A673 (cell line): ENCODE data around the gene PTPA.

Experiments used
- EZH2 ChIP-seq: fragments of 200-600 bp; sonication (generic); IDR thresholded peaks from 2 replicates; pipeline ENCODE4 v1.6.1; 2017; ENCODE audit warnings: borderline replicate concordance, low read depth, mild to moderate bottlenecking, mixed read lengths, antibody characterized with exemption, low read length; ENCODE audit not compliant: poor library complexity, severe bottlenecking
- TF ChIP-seq, protein P1 (sequence below): fragments of 300-800, 200-600 bp; sonication (generic); conservative IDR thresholded peaks from 2 replicates; pipeline ENCODE4 v1.5.1; 2017; ENCODE audit warnings: low read depth, mild to moderate bottlenecking, antibody characterized with exemption, low read length, moderate library complexity, mixed read lengths

GRCh38 chr9:129068110-129068509, 43.1 kb upstream of the PTPA start:
- TF ChIP-seq, protein P1, sequence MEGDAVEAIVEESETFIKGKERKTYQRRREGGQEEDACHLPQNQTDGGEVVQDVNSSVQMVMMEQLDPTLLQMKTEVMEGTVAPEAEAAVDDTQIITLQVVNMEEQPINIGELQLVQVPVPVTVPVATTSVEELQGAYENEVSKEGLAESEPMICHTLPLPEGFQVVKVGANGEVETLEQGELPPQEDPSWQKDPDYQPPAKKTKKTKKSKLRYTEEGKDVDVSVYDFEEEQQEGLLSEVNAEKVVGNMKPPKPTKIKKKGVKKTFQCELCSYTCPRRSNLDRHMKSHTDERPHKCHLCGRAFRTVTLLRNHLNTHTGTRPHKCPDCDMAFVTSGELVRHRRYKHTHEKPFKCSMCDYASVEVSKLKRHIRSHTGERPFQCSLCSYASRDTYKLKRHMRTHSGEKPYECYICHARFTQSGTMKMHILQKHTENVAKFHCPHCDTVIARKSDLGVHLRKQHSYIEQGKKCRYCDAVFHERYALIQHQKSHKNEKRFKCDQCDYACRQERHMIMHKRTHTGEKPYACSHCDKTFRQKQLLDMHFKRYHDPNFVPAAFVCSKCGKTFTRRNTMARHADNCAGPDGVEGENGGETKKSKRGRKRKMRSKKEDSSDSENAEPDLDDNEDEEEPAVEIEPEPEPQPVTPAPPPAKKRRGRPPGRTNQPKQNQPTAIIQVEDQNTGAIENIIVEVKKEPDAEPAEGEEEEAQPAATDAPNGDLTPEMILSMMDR: no peak
- TF ChIP-seq EZH2: no peak
